Measurements from ENCODE around the gene COG7.
A peak's percentile ranks its signal among the peaks of the same experiment; 100 is the strongest.
"Not testable (repeated sequence)": the region's sequence is repeated elsewhere in the genome, so short reads cannot be mapped to it uniquely, and the experiment has no call there.

The COG7 gene

GRCh38 chr16:23452572-23453337, at the start of gene COG7:
COG7 (minus strand) TSS chr16:23453189; CDS start chr16:23452994, 195 bp downstream.
- peak; percentile 67 to 71 (median 70) for DNase-seq (ENCODE audit: low read depth in 3 of 3)

- DNase-seq (ENCODE audit: low read depth in 3 of 3): no peak
Measured at GRCh38 chr16:23502466-23502865, 49.5 kb upstream of the COG7 start.

- DNase-seq (ENCODE audit: low read depth in 3 of 3): no peak
Measured at GRCh38 chr16:23501291-23501690, 48.3 kb upstream of the COG7 start.

- DNase-seq (ENCODE audit: low read depth in 3 of 3): no peak
Measured at GRCh38 chr16:23500862-23501225, 47.9 kb upstream of the COG7 start.

- no peak for DNase-seq (ENCODE audit: low read depth in 3 of 3)
Measured at GRCh38 chr16:23500212-23500861, 47.3 kb upstream of the COG7 start.

GRCh38 chr16:23499801-23500200, 46.8 kb upstream of the COG7 start:
- no peak for DNase-seq (ENCODE audit: low read depth in 3 of 3)

- DNase-seq (ENCODE audit: low read depth in 3 of 3): no peak
Measured at GRCh38 chr16:23498863-23499262, 45.9 kb upstream of the COG7 start.

GRCh38 chr16:23497543-23497868, 44.5 kb upstream of the COG7 start:
- DNase-seq (ENCODE audit: low read depth in 3 of 3): no peak

- DNase-seq (ENCODE audit: low read depth in 3 of 3): no peak
Measured at GRCh38 chr16:23496821-23497542, 44.0 kb upstream of the COG7 start.

GRCh38 chr16:23495671-23496070, 42.7 kb upstream of the COG7 start:
- DNase-seq (ENCODE audit: low read depth in 3 of 3): no peak

- DNase-seq (ENCODE audit: low read depth in 3 of 3): no peak
Measured at GRCh38 chr16:23494188-23494587, 41.2 kb upstream of the COG7 start.

- DNase-seq (ENCODE audit: low read depth in 3 of 3): no peak
Measured at GRCh38 chr16:23491490-23492391, 38.8 kb upstream of the COG7 start.

- no peak for DNase-seq (ENCODE audit: low read depth in 3 of 3)
Measured at GRCh38 chr16:23486480-23486879, 33.5 kb upstream of the COG7 start.

GRCh38 chr16:23485841-23486240, 32.9 kb upstream of the COG7 start:
- no peak for DNase-seq (ENCODE audit: low read depth in 3 of 3)

GRCh38 chr16:23485257-23485614, 32.2 kb upstream of the COG7 start:
- DNase-seq (ENCODE audit: low read depth in 3 of 3): no peak

- no peak for DNase-seq (ENCODE audit: low read depth in 3 of 3)
Measured at GRCh38 chr16:23484510-23485256, 31.7 kb upstream of the COG7 start.

GRCh38 chr16:23483492-23483891, 30.5 kb upstream of the COG7 start:
- not testable (repeated sequence) for DNase-seq (ENCODE audit: low read depth in 3 of 3)

- DNase-seq (ENCODE audit: low read depth in 3 of 3): no peak
Measured at GRCh38 chr16:23482778-23483177, 29.8 kb upstream of the COG7 start.

GRCh38 chr16:23480257-23480656, 27.3 kb upstream of the COG7 start:
- no peak for DNase-seq (ENCODE audit: low read depth in 3 of 3)

- DNase-seq (ENCODE audit: low read depth in 3 of 3): no peak
Measured at GRCh38 chr16:23479138-23479537, 26.1 kb upstream of the COG7 start.

GRCh38 chr16:23478566-23478965, 25.6 kb upstream of the COG7 start:
- no peak for DNase-seq (ENCODE audit: low read depth in 3 of 3)
